ENCODE measurements around the gene CDK14.

DNA sequence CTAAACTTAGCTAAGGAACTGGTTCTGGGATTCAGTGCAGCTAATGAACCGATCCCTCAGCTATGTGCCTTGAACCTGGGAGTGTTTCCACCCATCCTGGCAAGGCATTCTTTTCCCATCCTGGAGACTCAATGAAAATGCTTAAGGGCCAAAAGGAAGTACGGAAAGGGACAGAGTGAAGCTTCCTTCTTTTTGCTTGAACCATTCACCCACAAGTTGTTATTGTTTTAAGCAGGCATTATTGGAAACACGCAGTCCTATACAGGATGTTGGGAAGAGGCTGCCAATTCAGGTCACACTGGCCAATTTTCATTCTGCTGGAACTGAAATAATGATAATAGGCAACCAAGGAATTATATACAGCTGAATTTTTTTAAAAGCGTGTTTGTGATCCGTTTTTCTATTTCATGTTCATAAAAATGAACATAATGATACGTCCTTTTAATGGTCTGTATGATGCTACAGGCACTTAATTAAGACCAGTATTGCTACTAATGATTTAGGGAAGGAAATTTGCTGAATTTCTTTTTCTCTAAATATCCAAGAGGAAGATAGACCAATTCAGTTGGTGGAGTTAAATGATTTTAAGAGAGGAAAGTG lies 610.3 kb downstream of the CDK14 start:
- TF ChIP-seq, protein P1, sequence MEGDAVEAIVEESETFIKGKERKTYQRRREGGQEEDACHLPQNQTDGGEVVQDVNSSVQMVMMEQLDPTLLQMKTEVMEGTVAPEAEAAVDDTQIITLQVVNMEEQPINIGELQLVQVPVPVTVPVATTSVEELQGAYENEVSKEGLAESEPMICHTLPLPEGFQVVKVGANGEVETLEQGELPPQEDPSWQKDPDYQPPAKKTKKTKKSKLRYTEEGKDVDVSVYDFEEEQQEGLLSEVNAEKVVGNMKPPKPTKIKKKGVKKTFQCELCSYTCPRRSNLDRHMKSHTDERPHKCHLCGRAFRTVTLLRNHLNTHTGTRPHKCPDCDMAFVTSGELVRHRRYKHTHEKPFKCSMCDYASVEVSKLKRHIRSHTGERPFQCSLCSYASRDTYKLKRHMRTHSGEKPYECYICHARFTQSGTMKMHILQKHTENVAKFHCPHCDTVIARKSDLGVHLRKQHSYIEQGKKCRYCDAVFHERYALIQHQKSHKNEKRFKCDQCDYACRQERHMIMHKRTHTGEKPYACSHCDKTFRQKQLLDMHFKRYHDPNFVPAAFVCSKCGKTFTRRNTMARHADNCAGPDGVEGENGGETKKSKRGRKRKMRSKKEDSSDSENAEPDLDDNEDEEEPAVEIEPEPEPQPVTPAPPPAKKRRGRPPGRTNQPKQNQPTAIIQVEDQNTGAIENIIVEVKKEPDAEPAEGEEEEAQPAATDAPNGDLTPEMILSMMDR (IDR thresholded peaks at IDR 0.05), result no peak
- TF ChIP-seq EZH2 (IDR thresholded peaks at IDR 0.05; ENCODE audit: borderline replicate concordance, insufficient read depth, low read depth, low read length, poor library complexity, severe bottlenecking), result no peak
